GM23338 (cell line): Measurements from ENCODE around the gene SIPA1. TPM values are rescaled to one million over a fixed set of nuclear protein-coding genes. Genes with fewer than 3 reads are reported as not detected.

ENCODE experiments used
- CTCF ChIP-seq, 2 experiments: fragments of 200-600 bp in 1 of 2; sonication (generic) in 1 of 2; conservative IDR thresholded peaks; 2 replicates each; pipeline versions ENCODE4 v1.5.1 to v1.6.1; 2016 to 2017; ENCODE audit warnings: antibody characterized with exemption in 2 of 2, low read depth in 2 of 2, mild to moderate bottlenecking in 2 of 2, moderate library complexity in 1 of 2
- ETS1 ChIP-seq: IDR thresholded peaks from 2 replicates; pipeline ENCODE4 v1.6.1; 2016; ENCODE audit warnings: antibody characterized with exemption
- EZH2phosphoT487 ChIP-seq: fragments of 200-600 bp; sonication (generic); IDR thresholded peaks from one replicate; pipeline ENCODE4 v1.8.1; 2018; ENCODE audit warnings: antibody characterized with exemption; ENCODE audit not compliant: unreplicated experiment
- REST ChIP-seq: IDR thresholded peaks from one replicate; pipeline ENCODE4 v1.6.1; 2018; ENCODE audit warnings: antibody characterized with exemption; ENCODE audit not compliant: unreplicated experiment
- STAT1 ChIP-seq: IDR thresholded peaks from one replicate; pipeline ENCODE4 v1.6.1; 2016; ENCODE audit warnings: antibody characterized with exemption; ENCODE audit not compliant: unreplicated experiment
- ZNF114 ChIP-seq: fragments of 250-450 bp; sonication (Bioruptor Pico); IDR thresholded peaks from 2 replicates; pipeline ENCODE4 v1.5.0; 2020; ENCODE audit warnings: mild to moderate bottlenecking, moderate library complexity
- ZNF331 ChIP-seq: fragments of 250-450 bp; sonication (Bioruptor Pico); IDR thresholded peaks from 2 replicates; pipeline ENCODE4 v1.5.0; 2020; ENCODE audit warnings: low read depth, mild to moderate bottlenecking, moderate library complexity
- polyA plus RNA-seq: library from polyadenylated mRNA; unstranded; fragments of >200 nt; fragmentation: Nextera tagmentation; extraction: Ambion mirVana; gene quantifications from 2 replicates; pipeline ENCODE4 v1.2.1, GENCODE V29; 2016
- total RNA-seq: library from RNA; depleted of rRNA; stranded (reverse); fragments of >200 nt; shearing (Covaris generic); gene quantifications from 2 replicates; pipeline ENCODE4 v1.2.3, GENCODE V29; 2014
- TF ChIP-seq, protein P1 (sequence below): fragments of 250-450 bp; sonication (Bioruptor Pico); IDR thresholded peaks from 2 replicates; pipeline ENCODE4 v1.5.0; 2020; ENCODE audit warnings: mild to moderate bottlenecking, moderate library complexity

The SIPA1 gene
- total and polyA plus RNA-seq, 2 experiments from 2014 or later = 50.1 to 54.6 TPM

- TF ChIP-seq, protein P1, sequence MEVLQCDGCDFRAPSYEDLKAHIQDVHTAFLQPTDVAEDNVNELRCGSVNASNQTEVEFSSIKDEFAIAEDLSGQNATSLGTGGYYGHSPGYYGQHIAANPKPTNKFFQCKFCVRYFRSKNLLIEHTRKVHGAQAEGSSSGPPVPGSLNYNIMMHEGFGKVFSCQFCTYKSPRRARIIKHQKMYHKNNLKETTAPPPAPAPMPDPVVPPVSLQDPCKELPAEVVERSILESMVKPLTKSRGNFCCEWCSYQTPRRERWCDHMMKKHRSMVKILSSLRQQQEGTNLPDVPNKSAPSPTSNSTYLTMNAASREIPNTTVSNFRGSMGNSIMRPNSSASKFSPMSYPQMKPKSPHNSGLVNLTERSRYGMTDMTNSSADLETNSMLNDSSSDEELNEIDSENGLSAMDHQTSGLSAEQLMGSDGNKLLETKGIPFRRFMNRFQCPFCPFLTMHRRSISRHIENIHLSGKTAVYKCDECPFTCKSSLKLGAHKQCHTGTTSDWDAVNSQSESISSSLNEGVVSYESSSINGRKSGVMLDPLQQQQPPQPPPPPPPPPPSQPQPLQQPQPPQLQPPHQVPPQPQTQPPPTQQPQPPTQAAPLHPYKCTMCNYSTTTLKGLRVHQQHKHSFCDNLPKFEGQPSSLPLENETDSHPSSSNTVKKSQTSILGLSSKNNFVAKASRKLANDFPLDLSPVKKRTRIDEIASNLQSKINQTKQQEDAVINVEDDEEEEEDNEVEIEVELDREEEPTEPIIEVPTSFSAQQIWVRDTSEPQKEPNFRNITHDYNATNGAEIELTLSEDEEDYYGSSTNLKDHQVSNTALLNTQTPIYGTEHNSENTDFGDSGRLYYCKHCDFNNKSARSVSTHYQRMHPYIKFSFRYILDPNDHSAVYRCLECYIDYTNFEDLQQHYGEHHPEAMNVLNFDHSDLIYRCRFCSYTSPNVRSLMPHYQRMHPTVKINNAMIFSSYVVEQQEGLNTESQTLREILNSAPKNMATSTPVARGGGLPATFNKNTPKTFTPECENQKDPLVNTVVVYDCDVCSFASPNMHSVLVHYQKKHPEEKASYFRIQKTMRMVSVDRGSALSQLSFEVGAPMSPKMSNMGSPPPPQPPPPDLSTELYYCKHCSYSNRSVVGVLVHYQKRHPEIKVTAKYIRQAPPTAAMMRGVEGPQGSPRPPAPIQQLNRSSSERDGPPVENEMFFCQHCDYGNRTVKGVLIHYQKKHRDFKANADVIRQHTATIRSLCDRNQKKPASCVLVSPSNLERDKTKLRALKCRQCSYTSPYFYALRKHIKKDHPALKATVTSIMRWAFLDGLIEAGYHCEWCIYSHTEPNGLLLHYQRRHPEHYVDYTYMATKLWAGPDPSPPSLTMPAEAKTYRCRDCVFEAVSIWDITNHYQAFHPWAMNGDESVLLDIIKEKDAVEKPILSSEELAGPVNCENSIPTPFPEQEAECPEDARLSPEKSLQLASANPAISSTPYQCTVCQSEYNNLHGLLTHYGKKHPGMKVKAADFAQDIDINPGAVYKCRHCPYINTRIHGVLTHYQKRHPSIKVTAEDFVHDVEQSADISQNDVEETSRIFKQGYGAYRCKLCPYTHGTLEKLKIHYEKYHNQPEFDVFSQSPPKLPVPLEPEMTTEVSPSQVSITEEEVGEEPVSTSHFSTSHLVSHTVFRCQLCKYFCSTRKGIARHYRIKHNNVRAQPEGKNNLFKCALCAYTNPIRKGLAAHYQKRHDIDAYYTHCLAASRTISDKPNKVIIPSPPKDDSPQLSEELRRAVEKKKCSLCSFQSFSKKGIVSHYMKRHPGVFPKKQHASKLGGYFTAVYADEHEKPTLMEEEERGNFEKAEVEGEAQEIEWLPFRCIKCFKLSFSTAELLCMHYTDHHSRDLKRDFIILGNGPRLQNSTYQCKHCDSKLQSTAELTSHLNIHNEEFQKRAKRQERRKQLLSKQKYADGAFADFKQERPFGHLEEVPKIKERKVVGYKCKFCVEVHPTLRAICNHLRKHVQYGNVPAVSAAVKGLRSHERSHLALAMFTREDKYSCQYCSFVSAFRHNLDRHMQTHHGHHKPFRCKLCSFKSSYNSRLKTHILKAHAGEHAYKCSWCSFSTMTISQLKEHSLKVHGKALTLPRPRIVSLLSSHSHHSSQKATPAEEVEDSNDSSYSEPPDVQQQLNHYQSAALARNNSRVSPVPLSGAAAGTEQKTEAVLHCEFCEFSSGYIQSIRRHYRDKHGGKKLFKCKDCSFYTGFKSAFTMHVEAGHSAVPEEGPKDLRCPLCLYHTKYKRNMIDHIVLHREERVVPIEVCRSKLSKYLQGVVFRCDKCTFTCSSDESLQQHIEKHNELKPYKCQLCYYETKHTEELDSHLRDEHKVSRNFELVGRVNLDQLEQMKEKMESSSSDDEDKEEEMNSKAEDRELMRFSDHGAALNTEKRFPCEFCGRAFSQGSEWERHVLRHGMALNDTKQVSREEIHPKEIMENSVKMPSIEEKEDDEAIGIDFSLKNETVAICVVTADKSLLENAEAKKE (CRISPR knock-in tag) = no peak
- TF ChIP-seq CTCF (conservative IDR thresholded peaks at IDR 0.05; ENCODE audit: low read depth in 2 of 2) (no peak), STAT1 (no peak), ETS1 (no peak), ZNF114 (CRISPR knock-in tag) (no peak), REST (no peak), ZNF331 (CRISPR knock-in tag) (no peak), EZH2phosphoT487 (no peak)
Measured at GRCh38 chr11:65661599-65662246, 23.8 kb downstream of the SIPA1 start (continued).
